Stimulated activated CD8-positive, alpha-beta memory T cell treated with anti-CD3 and anti-CD28 coated beads, Interleukin-15, amount 100 ng/mL, for 48 hours (primary cell): Measurements from ENCODE around the gene GALC.

Source experiments
- DNase-seq, 2 donors: peaks; one replicate each; pipeline ENCODE4 v3.0.0-alpha.2; 2020; ENCODE audit warnings: low read depth in 2 of 2

The GALC gene

DNA sequence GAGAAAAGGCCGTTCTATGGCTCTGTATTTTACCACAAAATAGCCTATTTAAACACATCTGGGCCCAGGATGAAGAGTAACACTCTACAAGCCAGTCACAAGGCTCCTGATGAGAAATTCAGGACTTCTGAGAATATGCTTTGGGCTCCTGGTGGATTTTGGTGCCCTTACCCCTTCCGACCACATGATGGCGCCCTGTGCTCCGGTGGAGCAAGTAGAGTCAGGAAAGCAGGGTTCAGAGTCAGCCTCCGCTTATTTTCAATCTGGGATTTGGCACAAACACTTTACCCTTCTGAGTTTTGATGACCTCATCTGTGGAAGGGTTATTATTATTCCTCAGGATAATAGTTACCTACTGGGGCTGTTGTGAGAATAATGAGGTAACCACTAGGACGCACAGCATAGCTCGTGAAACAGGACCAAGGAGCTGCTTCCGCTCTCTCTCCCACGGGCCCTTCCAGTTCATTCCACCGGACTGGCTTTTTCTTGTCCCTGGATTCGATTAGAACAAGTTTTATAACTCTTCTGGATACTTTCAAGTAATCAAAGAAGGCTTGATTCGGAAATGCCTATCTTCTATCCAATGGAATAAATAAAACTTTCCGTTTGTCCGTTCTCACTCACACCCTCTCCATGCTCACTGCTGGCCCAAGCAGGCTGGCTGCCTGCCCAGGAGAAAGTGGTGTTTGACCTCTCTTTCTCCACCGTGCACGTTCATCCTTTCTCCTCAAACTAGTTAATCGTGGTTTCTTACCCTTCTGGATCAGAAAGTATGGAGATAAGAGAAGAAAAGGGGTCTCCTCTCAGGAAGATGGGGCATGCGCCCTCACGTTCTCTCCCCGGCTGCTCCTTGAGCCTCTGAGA is 104.6 kb downstream of the GALC start:
- peak in 1 of 2 donors; percentile 7 for DNase-seq

DNA sequence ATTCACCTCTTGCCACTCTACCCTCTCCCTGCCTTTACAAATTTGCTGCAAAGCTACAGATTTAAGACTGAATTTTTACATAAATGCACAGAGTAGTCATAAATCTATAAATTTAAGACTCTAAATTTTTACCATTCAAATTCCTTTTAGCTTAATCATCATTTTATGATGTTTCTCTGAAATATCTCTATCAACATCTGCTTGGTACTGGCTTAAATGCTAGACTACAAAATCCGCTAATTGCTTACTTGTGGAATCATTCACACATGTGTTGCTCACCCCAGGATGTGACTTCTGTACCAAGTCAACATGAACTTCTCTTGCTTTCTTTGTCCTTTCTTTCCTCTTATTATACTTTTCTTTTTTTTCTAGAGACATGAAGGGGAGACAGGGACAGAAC is 109.2 kb downstream of the GALC start:
- no peak for DNase-seq
